KMS-11 (cell line): Measurements from ENCODE around the gene TUBA8.

Experiments used
- H2AFZ ChIP-seq: fragments of 200-600 bp; sonication (generic); 2 replicates; pipeline ENCODE4 v1.6.1; 2016; ENCODE audit warnings: antibody characterized with exemption, mixed run types, low read depth
- H3K27ac ChIP-seq: fragments of 200-600 bp; sonication (generic); 2 replicates; pipeline ENCODE4 v1.6.1; 2016; ENCODE audit warnings: mild to moderate bottlenecking, mixed run types
- H3K27me3 ChIP-seq: fragments of 200-600 bp; sonication (generic); 2 replicates; pipeline ENCODE4 v1.6.1; 2017; ENCODE audit warnings: mild to moderate bottlenecking, low read depth, mixed run types, moderate library complexity; ENCODE audit not compliant: insufficient read depth
- H3K36me3 ChIP-seq: fragments of 200-600 bp; sonication (generic); 2 replicates; pipeline ENCODE4 v1.6.1; 2017; ENCODE audit warnings: mild to moderate bottlenecking, mixed run types; ENCODE audit not compliant: insufficient read depth
- H3K4me1 ChIP-seq: fragments of 200-600 bp; sonication (generic); 2 replicates; pipeline ENCODE4 v1.6.1; 2016; ENCODE audit warnings: mild to moderate bottlenecking, low read depth, mixed run types; ENCODE audit not compliant: poor library complexity, severe bottlenecking
- H3K4me2 ChIP-seq: fragments of 200-600 bp; sonication (generic); 2 replicates; pipeline ENCODE4 v1.7.0; 2016; ENCODE audit warnings: mild to moderate bottlenecking, mixed run types
- H3K4me3 ChIP-seq: fragments of 200-600 bp; sonication (generic); IDR thresholded peaks from 2 replicates; pipeline ENCODE4 v1.6.1; 2017; ENCODE audit warnings: low read depth, low read length, mixed read lengths; ENCODE audit not compliant: insufficient read depth
- H3K79me2 ChIP-seq: fragments of 200-600 bp; sonication (generic); 2 replicates; pipeline ENCODE4 v1.6.1; 2016; ENCODE audit warnings: low read depth, mixed run types; ENCODE audit not compliant: insufficient read depth
- H3K9ac ChIP-seq: fragments of 200-600 bp; sonication (generic); 2 replicates; pipeline ENCODE4 v1.6.1; 2016; ENCODE audit warnings: mild to moderate bottlenecking, mixed run types
- H4K20me1 ChIP-seq: fragments of 200-600 bp; sonication (generic); 2 replicates; pipeline ENCODE4 v1.6.1; 2016; ENCODE audit warnings: mild to moderate bottlenecking, mixed run types; ENCODE audit not compliant: insufficient read depth
- CTCF ChIP-seq: fragments of 200-600 bp; sonication (generic); conservative IDR thresholded peaks from 2 replicates; pipeline ENCODE4 v1.6.1; 2017; ENCODE audit warnings: low read depth, mild to moderate bottlenecking, antibody characterized with exemption, low read length, moderate library complexity, mixed read lengths

TUBA8 gene

GRCh38 chr22:18087350-18087855, 23.2 kb upstream of the TUBA8 start:
- H3K27me3 ChIP-seq: no peaks in the 10 kb centered on the region
- no peak overlapping the region for H2AFZ ChIP-seq
- H3K4me2 ChIP-seq: no peak overlapping the region
- no peaks in the 10 kb centered on the region for H3K4me1 ChIP-seq
- H4K20me1 ChIP-seq: no peaks in the 10 kb centered on the region
- H3K4me3 ChIP-seq: no peak overlapping the region
- H3K36me3 ChIP-seq: peaks cover 12% of the 10 kb centered on the region; the same call in 1 of the 2 replicates
- peaks cover 7% of the 10 kb centered on the region; the same call in 1 of the 2 replicates for H3K79me2 ChIP-seq
- no peak overlapping the region for H3K27ac ChIP-seq
- no peak for TF ChIP-seq CTCF
- H3K9ac ChIP-seq: no peak overlapping the region

- H3K4me3 ChIP-seq: no peak overlapping the region
- no peaks in the 10 kb centered on the region for H3K27me3 ChIP-seq
- peaks cover 6% of the 10 kb centered on the region; the same call in 1 of the 2 replicates for H3K36me3 ChIP-seq
- no peak overlapping the region for H3K4me2 ChIP-seq
- H4K20me1 ChIP-seq: no peaks in the 10 kb centered on the region
- H3K4me1 ChIP-seq: no peaks in the 10 kb centered on the region
- no peak overlapping the region for H3K27ac ChIP-seq
- H3K79me2 ChIP-seq: no peaks in the 10 kb centered on the region
- no peak for TF ChIP-seq CTCF
- no peak overlapping the region for H3K9ac ChIP-seq
- H2AFZ ChIP-seq: no peak overlapping the region
Observed at GRCh38 chr22:18088825-18089568, 21.6 kb upstream of the TUBA8 start.

- no peaks in the 10 kb centered on the region for H4K20me1 ChIP-seq
- no peaks in the 10 kb centered on the region for H3K79me2 ChIP-seq
- no peak overlapping the region for H3K4me3 ChIP-seq
- no peak overlapping the region for H3K9ac ChIP-seq
- H3K27ac ChIP-seq: no peak overlapping the region
- TF ChIP-seq CTCF: no peak
- no peak overlapping the region for H3K4me2 ChIP-seq
- H3K36me3 ChIP-seq: no peaks in the 10 kb centered on the region; the same call in 1 of the 2 replicates
- no peaks in the 10 kb centered on the region for H3K27me3 ChIP-seq
- no peak overlapping the region for H2AFZ ChIP-seq
- no peaks in the 10 kb centered on the region for H3K4me1 ChIP-seq
Observed at GRCh38 chr22:18090286-18090685, 20.3 kb upstream of the TUBA8 start.

GRCh38 chr22:18091478-18091877, 19.1 kb upstream of the TUBA8 start:
- Histone ChIP-seq H3K4me2 (no peak overlapping the region), H3K27ac (no peak overlapping the region), H4K20me1 (no peaks in the 10 kb centered on the region), H3K4me3 (no peak overlapping the region), H3K36me3 (no peaks in the 10 kb centered on the region; the same call in 1 of the 2 replicates), H3K79me2 (no peaks in the 10 kb centered on the region), H2AFZ (no peak overlapping the region), H3K27me3 (no peaks in the 10 kb centered on the region), H3K4me1 (no peaks in the 10 kb centered on the region), H3K9ac (no peak overlapping the region)
- no peak for TF ChIP-seq CTCF
